Ovary (tissue), 9 donors: ENCODE data around the gene WNT6. TPM values are rescaled to one million over a fixed set of nuclear protein-coding genes. Genes with fewer than 3 reads are reported as not detected.

Source experiments
- DNase-seq, 5 donors: peaks; one replicate each; pipeline ENCODE4 v3.0.0-alpha.2; 2019 to 2020
- H3K27ac ChIP-seq, 2 donors: fragments of 200-600 bp; one replicate each; pipeline versions ENCODE4 v1.5.1 to v1.8.0; 2019 to 2022
- H3K27me3 ChIP-seq: fragments of 200-600 bp; one replicate; pipeline ENCODE4 v1.8.0; 2022
- H3K36me3 ChIP-seq: fragments of 200-600 bp; sonication (generic); one replicate; pipeline ENCODE4 v1.5.1; 2019
- H3K4me1 ChIP-seq: one replicate; pipeline ENCODE4 v1.8.1; 2013; ENCODE audit warnings: mild to moderate bottlenecking, moderate library complexity; ENCODE audit not compliant: insufficient read depth
- H3K4me3 ChIP-seq: fragments of 200-600 bp; sonication (generic); one replicate; pipeline ENCODE4 v1.5.1; 2017
- H3K9me3 ChIP-seq, 2 donors: fragments of 200-600 bp in 1 of 2; sonication (generic) in 1 of 2; one replicate each; pipeline versions ENCODE4 v1.5.1 to v1.8.1; 2013 to 2019; ENCODE audit warnings: mild to moderate bottlenecking in 1 of 2, moderate library complexity in 1 of 2
- CTCF ChIP-seq, 3 donors: fragments of 450-650 bp in 2 of 3; fragments of 200-600 bp in 1 of 3; IDR thresholded peaks; one replicate each; pipeline versions ENCODE4 v1.5.1 to v1.8.0; 2016 to 2022; ENCODE audit warnings: antibody characterized with exemption in 3 of 3, mild to moderate bottlenecking in 1 of 3
- EP300 ChIP-seq: sonication (generic); formaldehyde crosslinking; IDR thresholded peaks from one replicate; pipeline ENCODE4 v1.6.1; 2017; ENCODE audit warnings: antibody characterized with exemption
- POLR2A ChIP-seq: fragments of 450-650 bp; IDR thresholded peaks from one replicate; pipeline ENCODE4 v1.6.1; 2017; ENCODE audit warnings: antibody characterized with exemption, mild to moderate bottlenecking, moderate library complexity
- WGBS, 3 donors: extraction: QIAGEN DNeasy Blood & Tissue Kit in 1 of 3; methylation state at CpG; one replicate each; pipeline versions ENCODE4 v1.1.5 to v1.1.7; 2013 to 2017; 5-methylcytosine and 5-hydroxymethylcytosine counted together
- intact Hi-C, 4 donors: fragments of 100-400 bp; cut with DNase I; formaldehyde crosslinking; loops; one replicate each; pipeline versions ENCODE4 v1.11.0 to v1.15.1; 2022 to 2023
- polyA plus RNA-seq, 2 donors: library from polyadenylated mRNA; stranded (reverse); fragments of 200-250 nt in 1 of 2; fragments of 350-450 nt in 1 of 2; fragmentation: Illumina TruSeq in 1 of 2; extraction: RNeasy Lipid Tissue Mini Kit (QIAGEN cat#74804) in 1 of 2; gene quantifications; one replicate each; pipeline ENCODE4 v1.2.3, GENCODE V29; 2013 to 2014
- total RNA-seq, 7 donors: library from RNA; depleted of rRNA in 2 of 7; stranded (reverse); fragments of >200 nt in 2 of 7; fragmentation: NEBNext Ultra II Directional in 3 of 7; extraction: Animal tissue kit (Norgen Biotek cat#: 25700) in 3 of 7; gene quantifications; one replicate each; pipeline versions ENCODE4 v1.1.0 to v1.2.4, GENCODE V29; 2016 to 2023
- donor health status: DM: no; HTN: no; CAD: no; lungs with moderate emphysema.
- donor health status: DM: no; HTN: no; CAD: no.
- donor health status: Bipolar disorder and iron deficiency.
- donor health status: DM: yes; HTN: yes; CAD: no.
- donor health status: DM: no; HTN: no; CAD: no.
- donor health status: DM: yes; HTN: yes; CAD: no.

WNT6 gene
- total and polyA plus RNA-seq, 9 donors: 0.13 to 4.5 (median 2.0) TPM

- Histone ChIP-seq H3K36me3 (no peaks in the 10 kb centered on the region), H3K27ac (no peak within 1 kb of the TSS), H3K9me3 (no peaks in the 10 kb centered on the region), H3K4me3 (no peak within 1 kb of the TSS), H3K4me1 (no peaks in the 10 kb centered on the region), H3K27me3 (no peaks in the 10 kb centered on the region)
- DNase-seq: no peak
- intact Hi-C loops: no loop called here
- no peak for TF ChIP-seq POLR2A
- TF ChIP-seq CTCF (IDR thresholded peaks at IDR 0.05): no peak
- no peak for TF ChIP-seq EP300
- 55 to 65% (median 65%) methylated on average over 18 of the region's 18 CpGs for WGBS, 3 donors
These were observed 28.1 kb upstream of the WNT6 start, which contains the start of gene PRKAG3 for GRCh38 chr2:218831378-218831990. Gene PRKAG3 (minus strand): TSS chr2:218831803.

- H3K4me1 ChIP-seq: no peaks in the 10 kb centered on the region
- intact Hi-C loops: no loop called here
- H3K4me3 ChIP-seq: no peak overlapping the region
- peaks cover 0 to 3% of the 10 kb centered on the region in 2 donors for H3K9me3 ChIP-seq
- TF ChIP-seq POLR2A: no peak
- no peak for TF ChIP-seq CTCF (IDR thresholded peaks at IDR 0.05)
- TF ChIP-seq EP300: no peak
- no peak overlapping the region for H3K27ac ChIP-seq
- 76 to 97% (median 77%) methylated on average over 3 of the region's 3 CpGs for WGBS, 3 donors
- no peaks in the 10 kb centered on the region for H3K27me3 ChIP-seq
- DNase-seq: no peak
- H3K36me3 ChIP-seq: no peaks in the 10 kb centered on the region
These were observed 27.5 kb upstream of the WNT6 start for GRCh38 chr2:218832081-218832480.

- intact Hi-C loops: no loop called here
- H3K4me1 ChIP-seq: no peaks in the 10 kb centered on the region
- no peak overlapping the region for H3K27ac ChIP-seq
- 37 to 40% (median 39%) methylated on average over 3 of the region's 3 CpGs for WGBS, 3 donors
- H3K4me3 ChIP-seq: no peak overlapping the region
- no peaks in the 10 kb centered on the region for H3K36me3 ChIP-seq
- TF ChIP-seq CTCF (IDR thresholded peaks at IDR 0.05) (no peak), POLR2A (no peak), EP300 (no peak)
- DNase-seq: no peak
- H3K27me3 ChIP-seq: no peaks in the 10 kb centered on the region
- peaks cover 0 to 7% of the 10 kb centered on the region in 2 donors for H3K9me3 ChIP-seq
These were observed 27.1 kb upstream of the WNT6 start for GRCh38 chr2:218832520-218832919.

GRCh38 chr2:218833023-218833609, 26.5 kb upstream of the WNT6 start:
- TF ChIP-seq CTCF (IDR thresholded peaks at IDR 0.05) (no peak), EP300 (no peak), POLR2A (no peak)
- no peaks in the 10 kb centered on the region for H3K27me3 ChIP-seq
- no peak overlapping the region for H3K27ac ChIP-seq
- intact Hi-C loops: no loop called here
- no peak for DNase-seq
- H3K36me3 ChIP-seq: no peaks in the 10 kb centered on the region
- H3K9me3 ChIP-seq: peaks cover 0 to 7% of the 10 kb centered on the region in 2 donors
- no peak overlapping the region for H3K4me3 ChIP-seq
- no peaks in the 10 kb centered on the region for H3K4me1 ChIP-seq
- WGBS, 3 donors: 85 to 91% (median 90%) methylated on average over 4 of the region's 4 CpGs
